Measurements from ENCODE around the gene TOMM40.

GRCh38 chr19:44891016-44891882 lies at the start of gene TOMM40:
- TF ChIP-seq SUZ12 (IDR thresholded peaks at IDR 0.05) (no peak), SP1 (IDR thresholded peaks at IDR 0.05) (peak; percentile 86; the same call in 1 of the 2 replicates), FOXK2 (IDR thresholded peaks at IDR 0.05) (no peak), ZNF384 (IDR thresholded peaks at IDR 0.05) (no peak), FOXM1 (IDR thresholded peaks at IDR 0.05; ENCODE audit: borderline replicate concordance) (0 out of 2 replicates have a peak, but pooled peaks have one; percentile 43)
